ENCODE data around the gene ERBB2.
"Not testable (repeated sequence)": the region's sequence is repeated elsewhere in the genome, so short reads cannot be mapped to it uniquely, and the experiment has no call there.

The ERBB2 gene

DNA sequence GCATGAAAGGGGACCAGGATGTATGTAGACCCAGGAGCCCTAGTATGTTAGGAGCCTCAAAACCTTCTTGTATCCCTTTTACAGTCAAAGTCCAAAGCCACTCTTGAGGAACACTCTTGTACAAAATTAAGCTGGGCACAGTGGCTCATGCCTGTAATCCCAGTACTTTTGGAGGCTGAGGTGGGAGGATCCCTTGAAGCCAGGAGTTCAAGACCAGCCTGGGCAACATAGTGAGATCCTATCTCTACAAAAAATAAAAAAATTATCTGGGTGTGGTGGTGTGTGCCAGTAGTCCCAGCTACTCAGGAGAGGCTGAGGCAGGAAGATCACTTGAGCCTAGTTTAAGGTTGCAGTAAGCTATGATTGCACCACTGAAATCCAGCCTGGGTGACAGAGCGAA, 26.1 kb downstream of the ERBB2 start:
- DNase-seq (ENCODE audit: low read depth), result not testable (repeated sequence)

DNA sequence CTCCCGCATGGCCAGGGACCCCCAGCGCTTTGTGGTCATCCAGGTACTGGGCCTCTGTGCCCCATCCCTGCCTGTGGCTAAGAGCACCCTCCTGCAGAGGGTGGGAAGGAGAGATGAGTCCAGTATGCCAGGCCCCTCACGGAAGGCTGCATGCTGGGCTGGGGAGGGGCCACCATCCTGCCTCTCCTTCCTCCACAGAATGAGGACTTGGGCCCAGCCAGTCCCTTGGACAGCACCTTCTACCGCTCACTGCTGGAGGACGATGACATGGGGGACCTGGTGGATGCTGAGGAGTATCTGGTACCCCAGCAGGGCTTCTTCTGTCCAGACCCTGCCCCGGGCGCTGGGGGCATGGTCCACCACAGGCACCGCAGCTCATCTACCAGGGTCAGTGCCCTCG, 26.8 kb downstream of the ERBB2 start:
- no peak for DNase-seq (ENCODE audit: low read depth)

DNA sequence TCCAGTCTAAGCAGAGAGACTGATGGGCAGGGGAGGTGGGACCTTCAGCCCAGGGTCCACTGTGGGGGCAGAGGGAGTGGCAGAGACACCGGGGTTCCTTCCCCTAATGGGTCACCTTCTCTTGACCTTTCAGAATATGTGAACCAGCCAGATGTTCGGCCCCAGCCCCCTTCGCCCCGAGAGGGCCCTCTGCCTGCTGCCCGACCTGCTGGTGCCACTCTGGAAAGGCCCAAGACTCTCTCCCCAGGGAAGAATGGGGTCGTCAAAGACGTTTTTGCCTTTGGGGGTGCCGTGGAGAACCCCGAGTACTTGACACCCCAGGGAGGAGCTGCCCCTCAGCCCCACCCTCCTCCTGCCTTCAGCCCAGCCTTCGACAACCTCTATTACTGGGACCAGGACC, 27.7 kb downstream of the ERBB2 start:
- DNase-seq (ENCODE audit: low read depth), result no peak

DNA sequence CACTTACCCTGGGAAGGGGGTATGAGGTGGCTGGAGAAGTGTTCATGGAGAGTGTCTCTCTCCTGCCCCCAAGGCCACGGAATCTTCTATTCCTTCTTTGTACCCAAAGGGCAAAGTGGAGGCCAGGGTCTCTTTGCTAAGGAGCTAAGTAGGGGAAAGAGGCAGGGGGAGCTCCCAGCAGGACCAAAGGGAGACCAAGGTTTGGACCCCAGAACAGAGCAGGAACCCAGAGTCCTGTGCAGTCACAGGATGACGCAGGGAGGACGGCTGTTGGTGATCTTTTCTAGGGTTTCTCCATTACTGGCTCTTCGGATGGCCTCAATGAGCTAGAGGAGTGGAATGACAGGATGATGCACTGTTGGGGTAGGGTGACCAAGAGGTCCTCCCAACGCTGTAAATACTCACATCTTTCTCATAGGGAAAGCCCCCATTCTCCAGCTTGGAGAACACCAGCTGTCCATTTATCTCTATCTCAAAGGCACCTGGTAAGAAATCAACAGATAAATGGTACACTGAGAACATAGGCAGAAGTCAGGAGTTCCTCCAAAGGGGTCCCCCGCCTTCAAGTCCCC, 29.5 kb downstream of the ERBB2 start:
- DNase-seq (ENCODE audit: low read depth), result no peak

DNA sequence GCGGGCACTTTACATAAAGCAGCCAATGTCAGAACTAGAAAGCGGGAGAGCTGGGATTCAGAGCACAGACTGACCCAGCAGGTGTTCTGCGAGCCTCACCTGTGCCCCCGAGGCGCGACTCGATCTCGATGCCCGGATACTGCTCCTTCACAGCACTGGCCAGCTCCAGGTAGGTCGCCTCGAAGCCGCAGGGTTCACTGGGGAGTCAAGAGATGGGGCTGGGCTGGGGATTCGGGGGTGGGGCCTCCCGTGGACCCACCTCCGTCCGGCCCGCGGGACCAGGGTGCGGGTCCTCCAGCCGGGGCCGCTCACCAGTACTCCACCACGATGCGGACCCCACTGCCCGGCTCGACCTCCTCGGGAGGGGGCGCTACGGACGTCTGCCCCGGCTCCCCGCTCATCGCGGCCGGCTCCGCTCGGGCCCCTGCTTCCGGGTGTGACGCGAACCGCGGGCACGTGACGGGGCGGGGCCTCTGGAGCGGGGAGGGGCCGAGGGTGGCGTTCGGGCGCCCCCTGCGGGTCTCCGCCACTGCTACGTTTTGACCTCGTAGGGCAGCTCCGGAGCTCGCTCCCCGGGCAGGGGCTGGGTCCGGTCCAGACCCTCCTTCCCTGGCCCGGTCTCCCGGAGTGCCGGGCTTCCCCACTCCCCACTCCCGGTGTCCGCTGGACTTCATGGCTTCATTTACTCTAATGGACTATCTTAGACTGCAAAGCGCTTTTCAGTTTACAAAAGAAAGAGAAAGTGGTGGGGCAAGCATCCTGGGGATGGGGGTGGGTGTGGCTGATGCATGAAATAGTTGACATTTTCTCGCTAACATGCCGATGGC, 30.4 kb downstream of the ERBB2 start, which contains the start of gene MIEN1:
MIEN1 (minus strand) TSS at position 438 of the 827 bp plus-strand sequence; CDS start at position 401, 37 bp downstream.
- DNase-seq (ENCODE audit: low read depth), result peak; percentile 88

DNA sequence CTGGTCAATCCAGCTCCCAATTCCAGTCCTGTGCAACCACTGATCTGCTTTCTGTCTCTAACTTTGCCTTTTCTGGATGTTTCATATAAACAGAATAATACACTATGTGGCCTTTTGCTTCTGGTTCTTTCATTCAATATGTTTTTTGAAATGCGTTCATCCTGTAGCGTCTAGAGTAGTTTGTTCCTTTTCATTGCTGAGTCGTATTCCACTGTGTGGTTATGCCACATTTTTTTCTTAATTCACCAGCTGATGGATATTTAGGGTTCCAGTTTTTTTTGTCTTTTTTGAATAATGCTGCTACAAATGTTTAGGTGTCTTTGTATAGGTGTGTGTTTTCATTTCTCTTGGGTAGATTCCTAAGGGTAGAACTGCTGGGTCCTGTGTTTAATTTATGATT, 32.7 kb downstream of the ERBB2 start:
- no peak for DNase-seq (ENCODE audit: low read depth)

DNA sequence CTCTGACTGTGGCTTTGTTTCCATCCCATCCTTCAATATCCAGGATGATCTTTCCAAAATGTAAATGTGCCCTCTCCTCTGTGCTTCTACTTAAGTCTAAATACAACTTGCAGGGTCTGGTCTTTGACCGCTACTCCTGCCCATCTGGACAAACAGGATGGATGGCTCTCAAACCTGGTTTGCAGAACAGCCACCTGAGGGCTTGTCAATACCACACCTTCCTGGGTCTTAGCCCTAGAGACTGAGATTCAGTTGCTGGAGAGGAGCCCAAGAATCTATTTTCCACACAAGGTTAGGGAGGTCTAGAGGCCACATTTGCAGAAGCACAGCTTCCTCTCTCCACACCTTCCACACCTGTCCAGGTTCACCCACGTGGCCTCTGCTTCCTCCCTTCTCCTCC, 36.0 kb downstream of the ERBB2 start:
- DNase-seq (ENCODE audit: low read depth), result no peak

DNA sequence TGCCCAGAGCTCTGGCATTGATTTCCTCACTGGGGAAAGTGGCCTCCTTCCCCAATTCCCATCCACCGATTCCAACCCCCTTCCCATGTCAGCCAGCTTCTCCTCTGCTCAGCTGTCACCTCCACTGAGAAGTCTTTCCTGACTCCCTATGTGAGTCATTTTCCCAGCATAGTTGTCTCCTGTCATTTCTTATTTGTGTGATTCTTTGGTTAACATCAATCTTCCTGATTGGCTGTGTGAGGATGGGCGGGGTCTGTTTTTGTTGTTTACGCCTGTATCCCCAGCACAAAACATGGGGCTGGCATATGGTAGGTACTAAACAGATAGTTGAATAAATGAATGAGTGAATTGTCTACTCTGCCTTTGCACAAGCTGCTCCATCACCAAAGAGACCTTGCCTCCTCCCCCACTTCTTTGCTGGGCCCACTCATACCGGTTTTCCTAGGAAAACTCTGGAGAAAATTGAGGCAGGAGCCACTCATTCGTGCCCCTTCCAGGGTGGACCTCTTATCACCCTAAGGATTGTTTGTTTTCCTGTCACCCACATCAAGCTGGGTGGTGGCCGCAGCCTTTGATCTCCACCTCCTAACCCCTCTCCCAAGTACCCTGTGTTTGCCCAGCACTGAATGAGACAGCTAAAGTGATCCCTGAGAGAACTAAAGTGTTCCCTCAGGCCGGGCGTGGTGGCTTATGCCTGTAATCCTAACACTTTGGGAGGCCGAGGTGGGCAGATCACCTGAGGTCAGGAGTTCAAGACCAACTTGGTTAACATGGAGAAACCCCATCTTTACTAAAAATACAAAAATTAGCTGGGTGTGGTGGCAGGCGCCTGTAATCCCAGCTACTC, 36.7 kb downstream of the ERBB2 start:
- DNase-seq (ENCODE audit: low read depth), result no peak

DNA sequence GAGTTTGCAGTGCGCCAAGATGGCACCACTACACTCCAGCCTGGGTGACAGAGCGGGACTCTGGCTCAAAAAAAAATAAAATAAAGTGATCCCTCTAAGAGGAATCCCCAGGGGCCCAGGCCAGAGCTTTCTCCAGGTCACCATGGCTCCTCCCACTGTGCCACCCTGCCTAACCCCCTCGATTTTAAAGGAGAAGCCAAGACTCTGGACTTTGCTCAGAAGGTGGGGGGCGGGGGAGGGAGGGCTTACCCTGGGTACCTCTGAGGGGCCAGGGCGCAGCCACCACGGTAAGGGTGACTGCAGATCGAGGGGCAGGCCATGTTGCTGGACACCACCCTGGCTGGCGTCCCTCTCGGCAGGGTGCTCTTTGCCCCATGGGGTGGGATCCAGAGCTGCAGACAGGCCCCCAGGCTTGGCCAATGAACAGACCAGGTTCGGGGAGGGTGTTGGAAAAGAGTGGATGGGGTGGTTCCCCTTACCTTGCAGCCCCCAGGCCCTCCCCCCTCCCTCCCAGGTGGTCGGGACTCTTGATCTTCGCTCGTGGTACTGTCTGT, 37.4 kb downstream of the ERBB2 start:
- no peak for DNase-seq (ENCODE audit: low read depth)

DNA sequence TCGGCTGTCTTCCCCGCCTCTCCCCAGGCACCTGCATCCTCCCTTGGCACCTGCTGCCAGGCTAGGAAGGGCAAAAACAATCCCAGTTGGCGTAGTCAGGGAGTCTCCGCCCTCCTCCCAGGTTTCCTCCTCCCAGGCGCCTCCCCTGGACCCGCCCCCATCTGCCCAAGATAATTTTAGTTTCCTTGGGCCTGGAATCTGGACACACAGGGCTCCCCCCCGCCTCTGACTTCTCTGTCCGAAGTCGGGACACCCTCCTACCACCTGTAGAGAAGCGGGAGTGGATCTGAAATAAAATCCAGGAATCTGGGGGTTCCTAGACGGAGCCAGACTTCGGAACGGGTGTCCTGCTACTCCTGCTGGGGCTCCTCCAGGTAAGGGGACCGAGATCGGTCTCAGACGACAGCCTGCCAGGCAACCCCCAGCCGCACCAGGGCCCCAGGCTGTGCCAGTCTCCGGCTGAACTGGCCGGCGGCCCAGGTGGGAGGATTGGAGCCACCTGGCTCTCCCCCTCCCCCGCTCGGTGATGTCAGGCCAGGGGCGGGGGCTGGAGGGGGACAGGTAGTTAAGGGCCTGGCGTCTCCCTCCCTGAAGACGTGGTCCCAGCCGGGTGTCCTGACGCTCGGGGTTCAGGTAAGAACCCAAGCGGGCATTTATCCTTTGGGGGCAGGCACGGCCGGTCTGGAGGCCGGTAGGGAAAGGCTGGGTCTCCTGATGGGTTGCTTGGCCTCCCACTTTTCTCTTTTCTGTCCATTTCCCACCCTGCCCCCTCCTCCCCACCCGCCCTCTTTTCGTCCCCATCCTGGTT, 38.1 kb downstream of the ERBB2 start, which contains the start of gene GRB7:
GRB7 (plus strand) TSS at position 179 of the 808 bp plus-strand sequence. CDS start 4,364 bp downstream, outside the sequence.
- no peak for DNase-seq (ENCODE audit: low read depth)

DNA sequence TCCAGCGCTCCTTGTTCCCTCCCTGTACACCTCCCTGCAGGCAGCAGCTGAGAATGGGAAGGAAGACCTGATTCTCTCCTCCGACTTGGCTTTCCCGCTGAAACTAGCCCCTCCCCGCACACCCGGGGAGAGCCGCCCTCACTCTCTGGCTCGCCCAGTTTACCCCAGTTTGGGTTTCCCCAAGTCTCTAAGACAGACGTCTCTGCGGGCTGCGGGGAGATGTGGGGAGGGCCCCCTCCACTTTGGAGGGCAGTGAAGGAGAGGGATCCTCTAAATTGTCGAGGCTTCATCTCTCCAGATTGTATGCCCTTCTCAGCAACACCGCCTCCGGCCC, 38.7 kb downstream of the ERBB2 start:
- peak; percentile 46 for DNase-seq (ENCODE audit: low read depth)

DNA sequence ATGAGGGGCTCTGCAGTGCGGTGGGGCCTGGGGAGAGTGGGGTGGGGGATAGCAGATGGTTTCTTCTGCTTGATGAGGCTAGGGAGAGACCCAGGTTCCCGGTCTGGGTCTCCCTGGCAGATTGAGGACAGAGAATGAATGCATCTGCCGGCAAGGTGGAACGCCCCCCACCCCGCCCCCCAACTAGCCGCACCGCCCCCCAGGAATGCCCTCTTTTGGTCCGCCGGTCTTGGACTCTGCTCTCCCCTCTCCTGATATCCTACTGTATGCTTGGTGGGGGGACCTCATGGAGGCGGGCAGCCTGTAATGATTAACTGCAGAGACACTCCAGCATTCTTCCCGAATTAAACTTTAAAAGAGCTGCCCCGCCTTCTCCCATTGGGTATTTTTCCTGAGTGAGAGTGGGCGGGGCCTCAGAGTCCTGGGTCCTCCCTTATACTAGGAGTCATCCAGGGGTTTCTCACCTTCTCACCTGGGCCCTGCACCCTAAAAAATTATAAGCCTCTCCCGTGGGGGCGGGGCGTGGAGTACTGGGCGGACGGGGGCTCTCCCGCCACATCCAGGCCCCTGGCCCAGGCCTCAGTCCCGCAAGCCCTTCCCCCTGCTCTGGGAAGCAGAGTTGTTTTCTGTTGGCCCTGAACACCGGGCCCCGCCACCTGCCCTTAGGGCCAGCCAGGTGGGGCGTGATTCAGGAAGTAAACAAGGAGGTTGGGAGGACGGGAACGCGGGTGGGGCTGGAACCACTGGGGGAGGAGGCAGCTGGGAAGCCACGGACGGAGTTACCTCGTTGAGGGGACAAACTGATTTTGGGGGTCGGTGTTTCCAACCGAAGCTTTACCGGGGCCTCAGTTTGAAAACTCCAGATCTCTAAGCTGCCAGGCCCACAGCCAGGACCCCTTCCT, 39.4 kb downstream of the ERBB2 start:
- no peak for DNase-seq (ENCODE audit: low read depth)

DNA sequence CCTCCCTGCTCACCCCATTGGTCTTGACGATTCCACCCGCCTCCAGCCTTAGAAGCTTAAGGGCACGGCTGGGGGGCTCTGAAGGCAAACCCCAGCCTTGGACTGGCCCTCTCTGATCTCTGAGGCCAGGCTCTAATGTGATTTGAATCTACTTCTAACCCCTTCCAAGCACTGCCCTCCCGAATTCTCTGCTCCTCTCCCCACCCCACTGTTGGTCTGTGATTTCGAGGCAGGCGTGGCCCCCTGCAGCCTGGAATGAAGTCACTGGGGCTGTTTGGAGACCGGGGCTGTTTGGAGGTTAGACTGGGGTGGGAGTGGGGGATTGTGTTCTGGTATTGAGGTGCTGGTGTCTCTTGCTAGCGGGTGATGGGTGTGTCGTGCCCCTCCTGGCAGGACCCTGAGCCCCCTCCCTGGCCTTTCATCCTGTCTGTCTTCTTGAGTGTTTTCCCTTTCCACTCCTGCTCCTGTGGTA, 40.1 kb downstream of the ERBB2 start:
- no peak for DNase-seq (ENCODE audit: low read depth)

DNA sequence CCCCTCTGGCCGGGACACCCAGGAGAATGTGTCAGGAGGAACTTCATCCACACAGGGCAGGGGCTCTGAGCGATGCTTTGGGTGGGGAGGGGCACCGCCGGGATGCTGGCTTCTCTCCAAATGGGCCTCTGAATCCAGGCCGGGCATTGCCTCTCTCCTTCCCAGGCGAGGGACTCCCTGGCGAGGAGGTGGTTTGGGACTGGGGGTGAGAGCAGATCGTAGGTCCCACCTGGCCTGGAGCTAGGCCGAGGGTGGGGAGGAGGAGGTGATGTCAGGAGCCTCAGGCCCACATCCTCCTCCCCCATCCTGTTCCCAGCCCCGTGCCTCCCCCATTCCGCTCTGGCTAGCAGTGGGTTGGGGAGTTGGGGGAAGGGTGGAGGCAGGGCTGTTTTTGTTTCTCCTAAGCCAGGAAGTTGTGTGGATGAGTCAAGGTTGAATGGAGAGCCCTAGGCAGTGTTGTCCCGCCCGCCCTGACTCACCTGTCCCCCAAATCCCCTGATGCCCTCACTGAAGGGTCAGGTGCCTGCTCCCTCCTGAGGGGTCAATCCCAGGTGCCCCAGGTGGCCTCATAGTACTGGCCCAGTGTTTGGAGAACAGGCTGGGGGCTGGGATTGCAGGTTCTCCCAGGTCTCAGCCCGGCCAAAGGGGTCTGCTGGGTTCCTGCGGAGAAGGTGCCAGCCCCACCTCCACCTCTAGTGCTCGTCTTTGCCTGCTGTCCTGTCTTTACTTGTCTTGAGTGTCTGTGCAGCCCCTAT, 40.7 kb downstream of the ERBB2 start:
- DNase-seq (ENCODE audit: low read depth), result no peak

DNA sequence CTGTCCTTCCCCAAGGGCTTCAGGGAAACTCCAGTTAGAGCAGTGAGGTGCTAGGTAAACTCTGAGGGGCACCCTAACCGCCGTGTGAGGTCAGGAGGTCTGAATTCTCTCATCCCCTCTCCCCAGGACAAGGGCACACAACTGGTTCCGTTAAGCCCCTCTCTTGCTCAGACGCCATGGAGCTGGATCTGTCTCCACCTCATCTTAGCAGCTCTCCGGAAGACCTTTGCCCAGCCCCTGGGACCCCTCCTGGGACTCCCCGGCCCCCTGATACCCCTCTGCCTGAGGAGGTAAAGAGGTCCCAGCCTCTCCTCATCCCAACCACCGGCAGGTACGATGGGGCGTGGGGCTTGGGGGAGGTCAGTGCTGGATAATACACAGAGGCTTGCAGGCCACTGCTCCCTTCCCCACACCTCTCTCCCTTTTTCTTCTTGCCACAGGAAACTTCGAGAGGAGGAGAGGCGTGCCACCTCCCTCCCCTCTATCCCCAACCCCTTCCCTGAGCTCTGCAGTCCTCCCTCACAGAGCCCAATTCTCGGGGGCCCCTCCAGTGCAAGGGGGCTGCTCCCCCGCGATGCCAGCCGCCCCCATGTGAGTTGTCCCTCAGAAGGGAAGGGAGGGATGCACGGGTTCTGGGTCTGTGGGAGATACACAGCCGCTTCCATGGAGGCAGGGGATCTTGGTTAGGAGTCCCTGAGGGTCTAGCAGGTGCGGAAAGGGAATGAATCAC, 42.4 kb downstream of the ERBB2 start:
- no peak for DNase-seq (ENCODE audit: low read depth)

DNA sequence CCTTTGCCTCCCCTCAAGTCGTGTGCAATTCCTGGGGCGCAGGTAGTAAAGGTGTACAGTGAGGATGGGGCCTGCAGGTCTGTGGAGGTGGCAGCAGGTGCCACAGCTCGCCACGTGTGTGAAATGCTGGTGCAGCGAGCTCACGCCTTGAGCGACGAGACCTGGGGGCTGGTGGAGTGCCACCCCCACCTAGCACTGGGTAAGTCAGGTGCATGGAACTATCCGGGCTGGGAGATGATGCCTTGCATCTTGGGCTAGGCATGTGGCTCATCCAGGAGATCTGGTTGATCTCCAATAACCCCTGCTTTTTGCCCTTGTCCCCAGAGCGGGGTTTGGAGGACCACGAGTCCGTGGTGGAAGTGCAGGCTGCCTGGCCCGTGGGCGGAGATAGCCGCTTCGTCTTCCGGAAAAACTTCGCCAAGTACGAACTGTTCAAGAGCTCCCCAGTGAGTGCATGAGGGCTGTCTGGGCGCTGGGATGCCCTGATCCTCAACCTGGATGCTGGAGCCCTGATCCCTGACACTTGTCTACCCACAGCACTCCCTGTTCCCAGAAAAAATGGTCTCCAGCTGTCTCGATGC, 43.1 kb downstream of the ERBB2 start:
- no peak for DNase-seq (ENCODE audit: low read depth)

DNA sequence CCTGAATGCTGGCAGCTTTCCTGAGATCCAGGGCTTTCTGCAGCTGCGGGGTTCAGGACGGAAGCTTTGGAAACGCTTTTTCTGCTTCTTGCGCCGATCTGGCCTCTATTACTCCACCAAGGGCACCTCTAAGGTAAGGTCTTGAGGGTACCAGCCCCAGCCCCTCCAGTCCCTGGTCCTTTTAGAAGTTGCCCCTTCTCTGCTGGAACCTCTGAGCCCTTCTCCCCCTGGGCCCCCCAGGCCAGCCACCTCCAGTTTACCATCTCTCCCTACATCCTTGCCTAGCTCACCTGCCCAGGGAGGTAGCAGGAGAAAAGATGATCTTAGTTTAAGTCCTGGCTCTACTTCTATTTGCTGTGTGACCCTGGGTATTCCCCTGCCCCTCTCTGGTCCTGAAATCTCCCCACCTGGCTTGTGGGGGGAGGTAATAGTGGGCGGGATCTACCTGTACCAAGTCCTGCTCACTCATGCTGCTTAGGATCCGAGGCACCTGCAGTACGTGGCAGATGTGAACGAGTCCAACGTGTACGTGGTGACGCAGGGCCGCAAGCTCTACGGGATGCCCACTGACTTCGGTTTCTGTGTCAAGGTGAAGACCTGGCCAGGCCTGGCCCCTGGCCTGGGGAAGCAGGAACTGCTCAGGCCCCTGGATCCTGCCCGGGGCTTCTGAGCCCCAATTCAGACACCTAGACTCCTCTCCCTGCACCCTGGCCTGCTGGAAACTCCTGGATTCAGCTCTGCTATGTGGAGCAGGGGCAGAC, 44.4 kb downstream of the ERBB2 start:
- no peak for DNase-seq (ENCODE audit: low read depth)

DNA sequence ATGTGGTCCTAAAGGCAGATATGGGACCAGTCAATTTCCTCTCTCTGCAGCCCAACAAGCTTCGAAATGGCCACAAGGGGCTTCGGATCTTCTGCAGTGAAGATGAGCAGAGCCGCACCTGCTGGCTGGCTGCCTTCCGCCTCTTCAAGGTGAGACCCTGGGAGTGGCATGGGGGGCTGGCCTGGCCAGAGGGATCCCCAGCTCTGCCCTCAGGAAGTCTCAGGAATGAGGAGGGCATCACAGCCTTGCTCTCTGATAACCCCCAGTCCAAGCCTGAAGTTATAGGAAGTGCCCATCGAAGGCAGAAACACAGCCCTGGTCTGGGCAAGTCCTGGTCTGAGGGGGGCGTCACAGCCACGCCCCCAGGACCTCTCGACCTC, 45.0 kb downstream of the ERBB2 start:
- no peak for DNase-seq (ENCODE audit: low read depth)

All from T follicular helper cell (primary cell).